HepG2 (cell line): ENCODE measurements around the gene RHEBL1. TPM values are rescaled to one million over a fixed set of nuclear protein-coding genes. Genes with fewer than 3 reads are reported as not detected.
A peak's percentile ranks its signal among the peaks of the same experiment; 100 is the strongest.

Experiments used
- FIP1L1 ChIP-seq: fragments of 200-400 bp; formaldehyde crosslinking; IDR thresholded peaks from 2 replicates; pipeline ENCODE4 v1.6.1; 2018; ENCODE audit warnings: low read depth, mild to moderate bottlenecking, low read length, moderate library complexity, borderline replicate concordance; ENCODE audit not compliant: insufficient read depth
- FOXC1 ChIP-seq: sonication (generic); formaldehyde crosslinking; IDR thresholded peaks from 2 replicates; pipeline ENCODE4 v1.8.0; 2022; ENCODE audit warnings: mild to moderate bottlenecking, missing genetic modification reagents, borderline replicate concordance
- HNF4G ChIP-seq, 2 experiments: sonication (generic) in 1 of 2; formaldehyde crosslinking in 1 of 2; IDR thresholded peaks; 2 replicates each; pipeline versions ENCODE4 v1.4.0 to v1.6.1; 2011 to 2020; ENCODE audit warnings: borderline replicate concordance in 2 of 2, low read depth in 2 of 2, mild to moderate bottlenecking in 2 of 2, low read length in 1 of 2, missing genetic modification reagents in 1 of 2, moderate library complexity in 1 of 2
- HOXD1 ChIP-seq: sonication (generic); formaldehyde crosslinking; IDR thresholded peaks from 2 replicates; pipeline ENCODE4 v1.5.0; 2020; ENCODE audit warnings: missing genetic modification reagents
- IKZF4 ChIP-seq: sonication (generic); formaldehyde crosslinking; IDR thresholded peaks from 2 replicates; pipeline ENCODE4 v1.5.1; 2020; ENCODE audit warnings: borderline replicate concordance, mild to moderate bottlenecking, low read depth, missing genetic modification reagents; ENCODE audit errors: not compliant biosample characterization
- MAFG ChIP-seq: sonication (generic); formaldehyde crosslinking; IDR thresholded peaks from 2 replicates; pipeline ENCODE4 v1.5.1; 2020; ENCODE audit warnings: mild to moderate bottlenecking, missing genetic modification reagents
- MEIS2 ChIP-seq: sonication (generic); formaldehyde crosslinking; IDR thresholded peaks from 2 replicates; pipeline ENCODE4 v1.9.0; 2021; ENCODE audit warnings: mild to moderate bottlenecking, missing genetic modification reagents
- NR3C1 ChIP-seq: sonication (generic); formaldehyde crosslinking; IDR thresholded peaks from 2 replicates; pipeline ENCODE4 v1.4.0; 2020; ENCODE audit warnings: missing genetic modification reagents
- THAP11 ChIP-seq: IDR thresholded peaks from 2 replicates; pipeline ENCODE4 v1.6.1; 2016; ENCODE audit warnings: missing biosample characterization, missing genetic modification reagents
- TOPORS ChIP-seq: sonication (generic); formaldehyde crosslinking; IDR thresholded peaks from 2 replicates; pipeline ENCODE4 v1.8.0; 2023; ENCODE audit warnings: mild to moderate bottlenecking, missing genetic modification reagents
- ZBTB42 ChIP-seq: sonication (generic); formaldehyde crosslinking; IDR thresholded peaks from 2 replicates; pipeline ENCODE4 v1.5.0; 2020; ENCODE audit warnings: mild to moderate bottlenecking, missing genetic modification reagents
- ZC3H4 ChIP-seq: sonication (generic); formaldehyde crosslinking; IDR thresholded peaks from 2 replicates; pipeline ENCODE4 v1.4.0; 2020; ENCODE audit warnings: missing genetic modification reagents, borderline replicate concordance
- ZNF335 ChIP-seq: sonication (generic); formaldehyde crosslinking; IDR thresholded peaks from 2 replicates; pipeline ENCODE4 v1.4.0; 2020; ENCODE audit warnings: missing genetic modification reagents
- ZNF550 ChIP-seq: sonication (generic); formaldehyde crosslinking; IDR thresholded peaks from 2 replicates; pipeline ENCODE4 v1.4.0; 2020; ENCODE audit warnings: mild to moderate bottlenecking, missing genetic modification reagents, borderline replicate concordance
- ZNF572 ChIP-seq: sonication (generic); formaldehyde crosslinking; IDR thresholded peaks from 2 replicates; pipeline ENCODE4 v1.5.1; 2020; ENCODE audit warnings: mild to moderate bottlenecking, missing genetic modification reagents
- ZNF577 ChIP-seq: sonication (generic); formaldehyde crosslinking; IDR thresholded peaks from 2 replicates; pipeline ENCODE4 v1.4.0; 2020; ENCODE audit warnings: mild to moderate bottlenecking, low read depth, missing genetic modification reagents, borderline replicate concordance
- ZNF660 ChIP-seq: sonication (generic); formaldehyde crosslinking; IDR thresholded peaks from 2 replicates; pipeline ENCODE4 v1.5.1; 2020; ENCODE audit warnings: mild to moderate bottlenecking, low read depth, missing genetic modification reagents, borderline replicate concordance
- ZNF766 ChIP-seq: sonication (generic); formaldehyde crosslinking; IDR thresholded peaks from 2 replicates; pipeline ENCODE4 v1.5.0; 2020; ENCODE audit warnings: missing genetic modification reagents, borderline replicate concordance
- ZNF775 ChIP-seq: sonication (generic); formaldehyde crosslinking; IDR thresholded peaks from 2 replicates; pipeline ENCODE4 v1.4.0; 2020; ENCODE audit warnings: missing genetic modification reagents, mild to moderate bottlenecking, moderate library complexity, borderline replicate concordance
- ZSCAN25 ChIP-seq: sonication (generic); formaldehyde crosslinking; IDR thresholded peaks from 2 replicates; pipeline ENCODE4 v1.8.0; 2022; ENCODE audit warnings: mild to moderate bottlenecking, missing genetic modification reagents
- polyA plus RNA-seq, 8 experiments: library from polyadenylated mRNA; depleted of rRNA in 3 of 8; stranded (reverse) in 7 of 8; unstranded in 1 of 8; fragments of >200 nt; fragmentation: Illumina TruSeq in 4 of 8; extraction: Trizol in 4 of 8; gene quantifications; 2 replicates each; pipeline versions ENCODE4 v1.2.1 to v1.2.3, GENCODE V29; 2011 to 2016; ENCODE audit warnings: low read depth in 4 of 8, missing spikeins in 1 of 8, mixed read lengths in 1 of 8; ENCODE audit not compliant: insufficient read depth in 1 of 8
- total RNA-seq, 5 experiments: library from RNA; depleted of rRNA; stranded (reverse); fragments of >200 nt; fragmentation: Illumina TruSeq; extraction: Trizol; gene quantifications; 2 replicates each; pipeline ENCODE4 v1.2.3, GENCODE V29; 2016; ENCODE audit warnings: low read depth in 1 of 5
- TF ChIP-seq, protein P1 (sequence below), 2 experiments: fragments of 450-650 bp in 1 of 2; sonication (generic) in 1 of 2; formaldehyde crosslinking; IDR thresholded peaks; 2 replicates each; pipeline versions ENCODE4 v1.5.0 to v1.8.0; 2020 to 2022; ENCODE audit warnings: mild to moderate bottlenecking in 1 of 2, missing genetic modification reagents in 1 of 2
- TF ChIP-seq, protein P2 (sequence below): IDR thresholded peaks from 2 replicates; pipeline ENCODE4 v1.6.1; 2016; ENCODE audit warnings: low read depth, missing genetic modification reagents, missing compliant biosample characterization

RHEBL1 gene
- total and polyA plus RNA-seq, 2 of the 13 experiments (the other 11 are each of a cell fraction or from before 2014, with no cell fraction given), result 1.4 to 2.5 TPM

DNA sequence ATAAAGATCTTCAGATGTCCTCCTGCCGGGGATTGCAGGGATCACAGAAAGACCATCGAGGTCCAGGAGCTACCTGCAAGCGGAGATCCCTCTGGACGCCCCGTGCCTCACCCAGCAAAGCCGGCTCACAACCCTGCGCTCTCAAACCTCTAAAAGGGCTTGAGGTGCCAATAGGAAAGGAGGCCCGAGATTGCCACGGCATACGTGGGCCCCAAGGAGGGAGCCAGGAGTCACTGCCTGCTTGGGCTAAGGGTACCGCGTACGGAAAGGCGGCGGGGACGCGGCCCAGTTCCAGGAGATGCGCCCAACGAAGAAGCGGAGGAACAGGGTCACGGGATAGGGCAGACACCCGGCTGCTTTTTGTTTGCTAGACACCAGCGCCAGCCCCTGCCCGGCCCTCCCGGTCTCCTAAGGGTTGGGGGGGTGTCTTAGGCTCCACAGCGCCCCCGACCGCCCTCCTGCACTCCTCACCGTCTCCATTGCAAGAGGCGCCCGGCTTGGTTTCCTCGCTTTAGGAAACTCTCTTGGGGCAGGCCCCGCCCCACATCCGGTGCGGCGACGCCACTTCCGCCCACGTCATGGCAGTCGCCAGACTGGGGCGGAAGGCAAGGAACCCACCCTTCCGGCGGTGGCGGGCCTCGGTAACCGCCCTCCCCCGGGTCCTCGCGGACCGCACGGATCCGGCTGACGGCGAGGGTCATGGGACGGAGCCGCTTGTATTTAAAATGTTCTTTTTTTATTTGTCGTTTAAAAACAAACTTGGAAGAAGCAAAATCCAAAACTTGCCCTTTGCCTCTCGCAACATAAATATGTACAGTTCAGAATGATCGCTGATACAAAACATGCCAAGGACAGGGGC, 51.3 kb downstream of the RHEBL1 start, which contains the start of gene PRKAG1 (continued):
- TF ChIP-seq, protein P1, sequence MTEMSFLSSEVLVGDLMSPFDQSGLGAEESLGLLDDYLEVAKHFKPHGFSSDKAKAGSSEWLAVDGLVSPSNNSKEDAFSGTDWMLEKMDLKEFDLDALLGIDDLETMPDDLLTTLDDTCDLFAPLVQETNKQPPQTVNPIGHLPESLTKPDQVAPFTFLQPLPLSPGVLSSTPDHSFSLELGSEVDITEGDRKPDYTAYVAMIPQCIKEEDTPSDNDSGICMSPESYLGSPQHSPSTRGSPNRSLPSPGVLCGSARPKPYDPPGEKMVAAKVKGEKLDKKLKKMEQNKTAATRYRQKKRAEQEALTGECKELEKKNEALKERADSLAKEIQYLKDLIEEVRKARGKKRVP (CRISPR knock-in tag; IDR thresholded peaks at IDR 0.05), result peak in 1 of 2 experiments; percentile 60; a peak in 2 of 4 replicates
- peak; percentile 93 for TF ChIP-seq THAP11 (CRISPR knock-in tag)
- TF ChIP-seq ZNF550 (CRISPR knock-in tag), result no peak
- TF ChIP-seq TOPORS (CRISPR knock-in tag), result peak; percentile 65; the same call in 1 of the 2 replicates
- TF ChIP-seq IKZF4 (CRISPR knock-in tag), result no peak
- TF ChIP-seq ZNF766, result peak; percentile 78; the same call in 1 of the 2 replicates
- no peak for TF ChIP-seq ZNF577 (CRISPR knock-in tag)
- TF ChIP-seq ZBTB42 (CRISPR knock-in tag), result no peak
- TF ChIP-seq NR3C1 (CRISPR knock-in tag), result no peak
- TF ChIP-seq ZNF775 (CRISPR knock-in tag), result no peak
- TF ChIP-seq, protein P2, sequence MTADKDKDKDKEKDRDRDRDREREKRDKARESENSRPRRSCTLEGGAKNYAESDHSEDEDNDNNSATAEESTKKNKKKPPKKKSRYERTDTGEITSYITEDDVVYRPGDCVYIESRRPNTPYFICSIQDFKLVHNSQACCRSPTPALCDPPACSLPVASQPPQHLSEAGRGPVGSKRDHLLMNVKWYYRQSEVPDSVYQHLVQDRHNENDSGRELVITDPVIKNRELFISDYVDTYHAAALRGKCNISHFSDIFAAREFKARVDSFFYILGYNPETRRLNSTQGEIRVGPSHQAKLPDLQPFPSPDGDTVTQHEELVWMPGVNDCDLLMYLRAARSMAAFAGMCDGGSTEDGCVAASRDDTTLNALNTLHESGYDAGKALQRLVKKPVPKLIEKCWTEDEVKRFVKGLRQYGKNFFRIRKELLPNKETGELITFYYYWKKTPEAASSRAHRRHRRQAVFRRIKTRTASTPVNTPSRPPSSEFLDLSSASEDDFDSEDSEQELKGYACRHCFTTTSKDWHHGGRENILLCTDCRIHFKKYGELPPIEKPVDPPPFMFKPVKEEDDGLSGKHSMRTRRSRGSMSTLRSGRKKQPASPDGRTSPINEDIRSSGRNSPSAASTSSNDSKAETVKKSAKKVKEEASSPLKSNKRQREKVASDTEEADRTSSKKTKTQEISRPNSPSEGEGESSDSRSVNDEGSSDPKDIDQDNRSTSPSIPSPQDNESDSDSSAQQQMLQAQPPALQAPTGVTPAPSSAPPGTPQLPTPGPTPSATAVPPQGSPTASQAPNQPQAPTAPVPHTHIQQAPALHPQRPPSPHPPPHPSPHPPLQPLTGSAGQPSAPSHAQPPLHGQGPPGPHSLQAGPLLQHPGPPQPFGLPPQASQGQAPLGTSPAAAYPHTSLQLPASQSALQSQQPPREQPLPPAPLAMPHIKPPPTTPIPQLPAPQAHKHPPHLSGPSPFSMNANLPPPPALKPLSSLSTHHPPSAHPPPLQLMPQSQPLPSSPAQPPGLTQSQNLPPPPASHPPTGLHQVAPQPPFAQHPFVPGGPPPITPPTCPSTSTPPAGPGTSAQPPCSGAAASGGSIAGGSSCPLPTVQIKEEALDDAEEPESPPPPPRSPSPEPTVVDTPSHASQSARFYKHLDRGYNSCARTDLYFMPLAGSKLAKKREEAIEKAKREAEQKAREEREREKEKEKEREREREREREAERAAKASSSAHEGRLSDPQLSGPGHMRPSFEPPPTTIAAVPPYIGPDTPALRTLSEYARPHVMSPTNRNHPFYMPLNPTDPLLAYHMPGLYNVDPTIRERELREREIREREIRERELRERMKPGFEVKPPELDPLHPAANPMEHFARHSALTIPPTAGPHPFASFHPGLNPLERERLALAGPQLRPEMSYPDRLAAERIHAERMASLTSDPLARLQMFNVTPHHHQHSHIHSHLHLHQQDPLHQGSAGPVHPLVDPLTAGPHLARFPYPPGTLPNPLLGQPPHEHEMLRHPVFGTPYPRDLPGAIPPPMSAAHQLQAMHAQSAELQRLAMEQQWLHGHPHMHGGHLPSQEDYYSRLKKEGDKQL (CRISPR knock-in tag), result no peak; the same call in 1 of the 2 replicates
- 0 out of 2 replicates have a peak, but pooled peaks have one; percentile 33 for TF ChIP-seq MEIS2 (CRISPR knock-in tag)
- TF ChIP-seq FIP1L1, result peak; percentile 93; the same call in 1 of the 2 replicates
- TF ChIP-seq ZNF572, result peak; percentile 17; the same call in 1 of the 2 replicates
- peak; percentile 39; the same call in 1 of the 2 replicates for TF ChIP-seq ZNF335 (CRISPR knock-in tag)
- no peak for TF ChIP-seq ZSCAN25 (CRISPR knock-in tag)
- TF ChIP-seq FOXC1 (CRISPR knock-in tag), result 0 out of 2 replicates have a peak, but pooled peaks have one; percentile 20
- TF ChIP-seq ZC3H4 (CRISPR knock-in tag), result no peak
- TF ChIP-seq HOXD1 (CRISPR knock-in tag), result 0 out of 2 replicates have a peak, but pooled peaks have one; percentile 52
- no peak for TF ChIP-seq ZNF660
- TF ChIP-seq HNF4G (IDR thresholded peaks at IDR 0.05; ENCODE audit: borderline replicate concordance, low read depth, low read length), result no peak
- peak; percentile 72; the same call in 1 of the 2 replicates for TF ChIP-seq HNF4G (CRISPR knock-in tag; IDR thresholded peaks at IDR 0.05; ENCODE audit: borderline replicate concordance, low read depth)
- no peak for TF ChIP-seq MAFG
